ENCODE data around the gene MPZL1. TPM values are rescaled to one million over a fixed set of nuclear protein-coding genes. Genes with fewer than 3 reads are reported as not detected.

MPZL1 gene
- total RNA-seq, 4 donors from 2014 or later = 9.2 to 15.7 (median 11.7) TPM

DNA sequence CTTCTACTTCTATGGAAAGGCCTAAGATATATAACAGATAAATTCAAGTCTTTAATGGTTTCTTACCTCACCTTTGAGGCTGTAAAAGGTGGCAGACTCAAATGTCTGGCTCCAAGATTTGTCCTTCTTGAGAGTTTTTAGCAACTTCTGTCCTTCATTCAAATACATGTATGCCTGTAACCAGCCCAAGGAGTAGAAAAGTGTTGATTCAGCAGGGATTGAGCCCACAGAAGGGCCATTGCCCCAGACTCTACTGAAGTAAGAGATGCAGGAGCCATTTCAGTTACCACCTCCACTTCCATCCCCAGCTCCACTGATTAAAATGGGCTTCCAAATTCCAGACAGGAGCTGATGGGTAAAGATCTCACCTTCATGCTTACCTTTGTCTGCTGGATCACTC lies 112.1 kb downstream of the MPZL1 start:
- intact Hi-C loops (cut with DNase I; ENCODE audit: low total_unique reads) (no loop called here), in situ Hi-C loops (cut with MboI; ENCODE audit: low sequenced_read_pairs in 4 of 4) (no loop called here)
- DNase-seq (no peak), ATAC-seq (no peak)
- Histone ChIP-seq H3K4me1 (no peaks in the 10 kb centered on the region), H3K27me3 (no peaks in the 10 kb centered on the region), H3K9me3 (no peaks in the 10 kb centered on the region), H3K36me3 (no peaks in the 10 kb centered on the region), H3K4me3 (no peak overlapping the region), H3K27ac (no peak overlapping the region)
- no peak for TF ChIP-seq POLR2A (IDR thresholded peaks at IDR 0.05)
- TF ChIP-seq, protein P1, sequence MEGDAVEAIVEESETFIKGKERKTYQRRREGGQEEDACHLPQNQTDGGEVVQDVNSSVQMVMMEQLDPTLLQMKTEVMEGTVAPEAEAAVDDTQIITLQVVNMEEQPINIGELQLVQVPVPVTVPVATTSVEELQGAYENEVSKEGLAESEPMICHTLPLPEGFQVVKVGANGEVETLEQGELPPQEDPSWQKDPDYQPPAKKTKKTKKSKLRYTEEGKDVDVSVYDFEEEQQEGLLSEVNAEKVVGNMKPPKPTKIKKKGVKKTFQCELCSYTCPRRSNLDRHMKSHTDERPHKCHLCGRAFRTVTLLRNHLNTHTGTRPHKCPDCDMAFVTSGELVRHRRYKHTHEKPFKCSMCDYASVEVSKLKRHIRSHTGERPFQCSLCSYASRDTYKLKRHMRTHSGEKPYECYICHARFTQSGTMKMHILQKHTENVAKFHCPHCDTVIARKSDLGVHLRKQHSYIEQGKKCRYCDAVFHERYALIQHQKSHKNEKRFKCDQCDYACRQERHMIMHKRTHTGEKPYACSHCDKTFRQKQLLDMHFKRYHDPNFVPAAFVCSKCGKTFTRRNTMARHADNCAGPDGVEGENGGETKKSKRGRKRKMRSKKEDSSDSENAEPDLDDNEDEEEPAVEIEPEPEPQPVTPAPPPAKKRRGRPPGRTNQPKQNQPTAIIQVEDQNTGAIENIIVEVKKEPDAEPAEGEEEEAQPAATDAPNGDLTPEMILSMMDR (IDR thresholded peaks at IDR 0.05 in 4 of 5, conservative IDR thresholded peaks at IDR 0.05 in 1 of 5) = no peak

DNA sequence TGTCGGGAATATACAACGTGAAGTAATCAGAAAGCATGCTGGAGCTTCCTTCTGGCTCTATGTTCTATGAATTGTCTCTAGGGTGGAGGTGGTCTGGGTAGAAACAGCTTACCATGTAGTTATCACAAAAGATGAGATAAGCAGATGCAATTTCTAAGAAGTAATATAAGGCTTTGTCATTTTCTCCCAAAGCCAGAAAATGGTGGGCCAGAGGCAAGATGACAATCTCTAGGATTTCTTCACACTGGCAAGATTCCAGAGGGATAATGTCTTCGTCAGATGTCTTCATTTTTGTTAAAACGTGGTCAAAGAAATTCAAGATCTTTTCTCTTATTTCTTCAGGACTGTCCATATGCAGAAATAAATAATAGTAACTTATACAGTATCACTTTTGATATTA lies 114.4 kb downstream of the MPZL1 start:
- no peaks in the 10 kb centered on the region for H3K4me1 ChIP-seq
- H3K27ac ChIP-seq = no peak overlapping the region
- no peaks in the 10 kb centered on the region for H3K36me3 ChIP-seq
- DNase-seq (no peak), ATAC-seq (no peak)
- H3K4me3 ChIP-seq = no peak overlapping the region
- no peaks in the 10 kb centered on the region for H3K27me3 ChIP-seq
- no peaks in the 10 kb centered on the region for H3K9me3 ChIP-seq
- in situ Hi-C loops (cut with MboI; ENCODE audit: low sequenced_read_pairs in 4 of 4) = no loop called here
- TF ChIP-seq, protein P1 (IDR thresholded peaks at IDR 0.05 in 4 of 5, conservative IDR thresholded peaks at IDR 0.05 in 1 of 5) = no peak
- TF ChIP-seq POLR2A (IDR thresholded peaks at IDR 0.05) = no peak
- intact Hi-C loops (cut with DNase I; ENCODE audit: low total_unique reads) = no loop called here

DNA sequence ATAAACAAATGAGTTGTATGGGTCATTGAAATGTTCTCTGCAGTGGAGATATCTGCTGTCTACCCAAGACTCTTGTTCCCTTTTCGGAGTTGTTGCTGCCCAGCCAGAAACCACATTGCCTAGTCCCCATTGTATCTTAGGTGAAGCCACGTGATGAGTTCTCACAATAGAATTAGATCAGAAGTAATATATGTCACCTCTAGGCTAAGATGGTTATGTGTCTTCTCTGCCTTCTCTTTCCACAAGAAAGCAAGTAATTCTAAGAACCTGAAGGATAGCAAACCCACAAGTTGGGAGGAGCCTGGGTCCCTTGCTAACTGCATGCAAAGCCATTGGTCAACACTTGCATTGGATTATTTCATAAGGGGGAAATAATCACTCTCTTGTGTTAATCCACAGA lies 115.5 kb downstream of the MPZL1 start:
- Histone ChIP-seq H3K27ac (no peak overlapping the region), H3K36me3 (no peaks in the 10 kb centered on the region), H3K4me1 (no peaks in the 10 kb centered on the region), H3K9me3 (no peaks in the 10 kb centered on the region), H3K4me3 (no peak overlapping the region), H3K27me3 (no peaks in the 10 kb centered on the region)
- DNase-seq = no peak
- TF ChIP-seq POLR2A (IDR thresholded peaks at IDR 0.05) = no peak
- TF ChIP-seq, protein P1 (IDR thresholded peaks at IDR 0.05 in 4 of 5, conservative IDR thresholded peaks at IDR 0.05 in 1 of 5) = no peak
- no peak for ATAC-seq
- in situ Hi-C loops (cut with MboI; ENCODE audit: low sequenced_read_pairs in 4 of 4) (no loop called here), intact Hi-C loops (cut with DNase I; ENCODE audit: low total_unique reads) (no loop called here)

DNA sequence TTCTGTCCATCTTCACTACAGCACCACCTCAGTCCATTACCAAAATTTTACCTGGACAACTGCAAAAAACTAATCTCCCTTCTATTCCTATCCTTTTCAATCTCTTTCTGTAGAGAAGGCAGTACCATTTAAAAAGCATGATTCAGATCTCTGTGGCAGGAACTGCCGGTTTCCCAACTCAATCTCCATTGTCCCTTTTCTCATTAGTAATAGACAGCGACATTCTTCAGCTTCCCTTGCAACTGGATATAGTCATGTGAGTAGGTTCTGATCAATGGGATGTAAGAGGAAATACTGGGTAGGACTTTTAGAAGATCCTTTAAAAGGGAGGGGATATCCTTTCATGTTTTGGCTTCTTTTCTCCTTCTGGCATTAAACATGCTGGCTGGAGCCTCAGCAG lies 117.2 kb downstream of the MPZL1 start:
- TF ChIP-seq POLR2A (IDR thresholded peaks at IDR 0.05) = no peak
- TF ChIP-seq, protein P1 (IDR thresholded peaks at IDR 0.05 in 4 of 5, conservative IDR thresholded peaks at IDR 0.05 in 1 of 5) = no peak
- no peak overlapping the region for H3K27ac ChIP-seq
- no peaks in the 10 kb centered on the region for H3K4me1 ChIP-seq
- in situ Hi-C loops (cut with MboI; ENCODE audit: low sequenced_read_pairs in 4 of 4) = no loop called here
- H3K4me3 ChIP-seq = no peak overlapping the region
- DNase-seq = no peak
- no peaks in the 10 kb centered on the region for H3K27me3 ChIP-seq
- H3K9me3 ChIP-seq = no peaks in the 10 kb centered on the region
- intact Hi-C loops (cut with DNase I; ENCODE audit: low total_unique reads) = no loop called here
- ATAC-seq = no peak
- no peaks in the 10 kb centered on the region for H3K36me3 ChIP-seq

Other genes with a start within 250 kb of the MPZL1 start
- under 1 TPM in 1 of 4 donors, not detected in 3; 0.33 TPM for gene CD247, start 203.5 kb upstream of the MPZL1 start, total RNA-seq
- 10 to 100 TPM; 69.9 to 99.6 (median 80.7) TPM for gene CREG1, start 168.2 kb upstream of the MPZL1 start, total RNA-seq
- 10 to 100 TPM in 1 of 4 donors, 1 to 10 TPM in 3; 6.0 to 14.8 (median 7.5) TPM for gene RCSD1, start 91.8 kb upstream of the MPZL1 start, total RNA-seq
- gene ADCY10, start 192.2 kb downstream of the MPZL1 start, total RNA-seq = 1 to 10 TPM in 1 of 4 donors, under 1 TPM in 1, not detected in 2; 0.07 to 1.2 TPM
- gene DCAF6, start 214.7 kb downstream of the MPZL1 start, total RNA-seq = 100 to 1,000 TPM; 365 to 466 (median 389) TPM
- gene MPC2, start 215.1 kb downstream of the MPZL1 start, total RNA-seq = 100 to 1,000 TPM in 2 of 4 donors, 10 to 100 TPM in 2; 88.2 to 140 (median 100.0) TPM

Measured in gastrocnemius medialis (tissue), 4 donors.